OCI-M1 (cell line): Measurements from ENCODE around the gene KLK13.

Experiments used
- DNase-seq: peaks from one replicate; lab custom pipeline; 2025; lab: John Stamatoyannopoulos, UW

The KLK13 gene

DNA sequence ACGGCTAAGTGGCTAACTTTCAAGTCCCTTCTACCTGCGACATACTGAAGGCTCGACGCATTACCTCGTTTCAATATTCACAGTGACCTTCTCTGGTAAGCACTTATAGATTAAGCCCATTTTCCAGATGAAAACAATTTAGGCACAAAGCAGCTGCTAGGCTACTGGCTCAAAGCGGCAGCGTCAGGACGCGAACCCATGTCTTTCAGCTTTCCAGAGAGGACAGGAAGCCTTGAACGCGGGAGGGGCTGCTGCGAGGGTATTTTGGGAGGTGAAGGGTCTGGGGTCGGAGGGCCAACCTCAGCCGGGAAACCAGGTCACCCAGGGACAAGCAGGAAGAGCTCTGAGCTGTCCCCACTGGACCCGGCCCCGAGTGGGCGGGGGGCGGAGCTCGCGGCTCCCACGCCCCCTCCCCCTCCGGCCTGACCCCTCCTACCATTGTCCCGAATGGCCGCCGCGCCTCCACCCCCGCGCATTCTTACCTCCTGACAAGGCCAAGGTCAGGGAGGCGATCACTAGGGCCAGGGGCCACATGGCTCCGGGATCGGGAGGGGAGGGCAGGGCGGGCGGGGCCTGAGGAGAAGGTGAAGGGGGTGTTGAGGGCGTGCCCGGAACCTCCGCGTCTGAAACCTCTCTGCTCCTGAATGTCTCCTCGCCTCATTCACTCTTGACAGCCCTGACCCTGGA lies at the start of gene KLK13:
Gene KLK13 (minus strand): TSS at position 559 of the 687 bp plus-strand sequence. CDS start 25 bp downstream, at position 534.
- no peak for DNase-seq

DNA sequence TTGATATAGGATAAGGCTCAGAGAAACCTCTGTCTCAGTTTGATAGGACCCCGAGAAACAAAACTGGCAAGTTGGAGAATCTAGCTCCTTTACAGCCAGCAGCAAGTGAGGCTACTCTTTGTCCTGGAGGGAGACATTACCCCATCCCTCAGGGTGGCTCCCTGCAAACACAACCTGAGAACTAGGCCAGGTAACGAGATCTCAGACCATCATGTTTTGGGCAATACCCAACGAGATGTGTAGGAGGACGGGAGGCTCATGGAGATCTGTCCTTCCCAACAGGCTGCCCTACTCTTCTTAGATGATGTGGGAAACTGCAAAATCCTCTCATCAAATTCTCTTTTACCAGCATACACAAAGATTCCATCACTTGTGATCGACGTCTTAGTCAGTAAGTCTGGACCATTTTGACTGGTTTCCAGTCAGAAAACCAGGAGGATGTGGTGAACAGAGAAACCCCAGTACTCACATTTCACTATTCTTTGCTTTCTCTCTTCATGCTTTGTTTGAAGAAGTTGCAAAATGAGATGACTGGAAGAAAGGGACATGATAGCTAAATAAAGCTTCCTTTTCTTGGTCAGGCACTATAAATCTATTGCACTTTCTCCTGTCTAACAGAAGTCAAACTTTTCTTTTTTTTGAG lies 49.3 kb upstream of the KLK13 start:
- DNase-seq: no peak

DNA sequence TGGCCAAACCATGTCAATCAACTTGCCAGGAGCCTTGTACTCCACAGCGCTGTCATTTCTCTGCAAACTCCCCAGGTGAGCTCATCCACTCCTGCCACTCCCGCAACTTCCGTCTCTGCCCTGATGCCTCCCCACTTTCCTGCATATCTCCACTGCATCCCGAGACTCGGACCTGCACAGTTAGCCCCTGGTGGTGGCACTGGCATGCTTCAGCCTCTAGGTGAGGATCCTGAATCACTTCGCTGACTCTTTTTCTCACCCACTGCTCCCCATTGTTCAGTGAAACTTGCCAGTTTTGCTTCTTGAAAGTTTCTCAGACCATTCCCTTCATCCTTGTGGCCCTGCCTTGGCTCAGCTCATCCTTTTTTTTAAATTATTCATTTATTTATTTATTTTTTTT lies 46.7 kb upstream of the KLK13 start:
- DNase-seq: no peak

- DNase-seq: no peak
Measured at GRCh38 chr19:51110666-51110971, 45.7 kb upstream of the KLK13 start.

- DNase-seq: no peak
Measured at GRCh38 chr19:51108805-51109146, 43.9 kb upstream of the KLK13 start.

GRCh38 chr19:51108066-51108804 lies 43.3 kb upstream of the KLK13 start, which contains the start of gene CTU1:
TSS of gene CTU1 (minus strand) at chr19:51108409. CDS start at chr19:51104569, 3,840 bp downstream.
- DNase-seq: peak; percentile 100

DNA sequence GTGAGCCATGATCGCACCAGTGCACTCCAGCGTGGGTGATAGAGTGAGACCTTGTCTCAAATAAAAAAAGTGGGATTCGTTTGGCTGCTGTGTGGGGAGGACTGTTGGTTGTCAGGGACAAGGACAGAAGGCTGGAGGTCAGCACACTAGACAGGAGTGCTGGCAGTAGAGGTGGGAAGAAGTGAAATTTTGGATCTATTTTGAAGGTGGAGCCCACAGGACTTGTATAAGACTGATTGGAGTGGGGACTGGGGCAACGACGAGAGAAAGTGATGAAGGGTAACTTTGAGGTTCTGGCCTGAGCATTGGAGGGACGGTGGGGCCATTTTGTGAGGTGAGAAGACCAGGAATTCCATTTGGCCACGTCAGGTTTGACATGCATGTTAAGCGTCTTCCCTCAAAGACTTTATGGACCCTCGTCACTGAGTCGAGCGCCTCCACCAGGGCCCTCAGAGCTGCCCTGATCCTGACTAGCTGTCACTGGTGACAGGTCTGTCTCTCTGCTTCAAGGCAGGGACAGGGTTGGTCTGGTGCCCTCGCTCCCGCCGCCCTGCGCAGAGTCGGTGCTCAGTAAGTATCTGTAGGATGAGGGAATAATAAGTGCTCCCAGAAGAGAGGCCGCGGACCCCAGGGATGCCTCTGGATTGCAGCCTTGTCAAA lies 42.6 kb upstream of the KLK13 start:
- DNase-seq: peak; percentile 81

DNA sequence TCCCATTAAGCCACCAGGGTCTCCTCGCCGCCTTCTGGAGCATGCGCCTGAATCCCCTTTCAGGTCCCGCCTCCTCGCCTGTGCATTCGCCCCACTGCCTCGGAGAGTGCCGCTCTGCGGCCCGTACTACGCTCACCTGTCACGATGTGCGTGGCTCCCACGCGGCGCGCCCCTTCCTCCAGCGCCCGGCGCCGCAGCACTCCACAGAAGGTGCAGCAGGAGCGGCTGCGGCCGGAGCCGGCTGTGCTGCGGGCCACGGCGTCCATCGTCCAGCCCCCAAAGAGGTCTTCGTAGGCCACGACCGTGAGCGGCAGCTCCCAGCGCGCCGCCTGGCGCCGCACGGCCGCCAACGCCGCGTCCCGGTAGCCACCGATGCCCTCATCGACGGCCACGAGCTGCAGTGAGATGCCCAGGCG lies 39.0 kb upstream of the KLK13 start:
- no peak for DNase-seq

GRCh38 chr19:51102991-51103390 lies 38.1 kb upstream of the KLK13 start:
- DNase-seq: no peak

DNA sequence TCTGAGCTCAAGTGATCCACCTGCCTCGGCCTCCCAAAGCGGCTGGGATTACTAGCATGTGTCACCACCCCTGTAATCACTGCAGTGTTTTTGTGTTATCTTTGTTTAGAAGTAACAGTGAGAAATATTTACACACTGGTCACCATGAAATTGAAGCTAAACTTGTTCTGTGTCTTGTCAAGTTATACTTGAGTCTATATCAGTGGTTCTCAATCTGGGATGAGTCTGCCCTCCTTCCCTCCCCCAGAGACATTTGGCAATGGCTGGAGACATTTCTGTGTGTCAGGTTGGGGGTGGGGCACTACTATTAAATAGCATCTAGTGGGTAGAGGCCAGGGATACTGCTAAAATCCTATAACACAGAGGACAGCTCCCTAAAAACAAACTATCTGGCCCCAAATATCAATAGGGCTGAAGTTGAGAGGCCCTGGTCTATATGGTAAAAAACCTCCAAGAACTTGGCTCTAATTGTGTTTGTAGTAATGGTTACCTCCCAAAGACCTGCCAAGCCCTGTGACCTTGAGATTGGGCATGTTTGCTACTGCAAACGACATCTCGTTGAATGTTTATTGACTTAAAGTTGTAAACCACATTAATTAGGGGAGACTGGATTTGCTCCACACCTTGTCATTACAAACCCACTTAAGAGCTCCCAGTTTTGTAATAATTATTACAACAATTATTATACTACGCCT lies 36.4 kb upstream of the KLK13 start:
- no peak for DNase-seq

DNA sequence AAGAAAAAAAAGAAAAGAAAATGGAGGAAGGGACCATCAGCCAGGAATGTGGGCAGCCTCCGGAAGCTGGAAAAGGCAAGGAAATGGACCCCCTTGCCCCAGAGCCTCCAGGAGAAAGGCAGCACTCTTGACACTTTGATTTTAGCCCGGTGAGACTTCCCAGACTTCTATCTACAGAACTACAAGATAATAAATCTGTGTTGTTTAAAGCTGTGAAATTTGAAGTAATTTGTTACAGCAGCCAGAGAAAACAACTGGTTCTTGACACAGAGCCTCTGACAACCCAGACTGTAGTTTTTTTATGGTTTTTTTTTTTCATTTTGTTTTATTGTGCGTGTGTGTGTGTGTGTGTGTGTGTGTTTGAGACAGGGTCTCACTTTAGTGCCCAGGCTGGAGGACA lies 35.7 kb upstream of the KLK13 start:
- DNase-seq: no peak

GRCh38 chr19:51099047-51099382 lies 34.1 kb upstream of the KLK13 start:
- DNase-seq: no peak

GRCh38 chr19:51098365-51099046 lies 33.6 kb upstream of the KLK13 start:
- DNase-seq: no peak

DNA sequence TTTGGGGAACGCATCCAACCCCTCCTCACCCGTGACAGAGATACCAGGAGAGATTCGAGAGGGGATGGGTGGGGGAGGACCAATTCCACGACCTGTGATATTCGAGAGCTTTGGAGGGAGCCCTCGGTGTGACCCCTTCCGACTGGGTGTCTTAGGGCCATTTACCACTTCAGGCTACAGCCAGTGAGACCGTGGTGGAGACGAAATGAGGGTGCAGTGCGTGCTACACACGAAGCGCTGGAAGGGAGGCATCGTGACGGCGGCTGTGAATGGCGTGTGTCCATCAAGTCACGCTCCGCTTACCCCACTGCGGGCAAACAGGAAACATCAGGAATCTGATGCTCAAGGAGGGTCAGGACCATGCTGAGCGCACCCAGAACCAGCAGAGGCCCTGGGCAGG lies 32.9 kb upstream of the KLK13 start:
- DNase-seq: no peak

DNA sequence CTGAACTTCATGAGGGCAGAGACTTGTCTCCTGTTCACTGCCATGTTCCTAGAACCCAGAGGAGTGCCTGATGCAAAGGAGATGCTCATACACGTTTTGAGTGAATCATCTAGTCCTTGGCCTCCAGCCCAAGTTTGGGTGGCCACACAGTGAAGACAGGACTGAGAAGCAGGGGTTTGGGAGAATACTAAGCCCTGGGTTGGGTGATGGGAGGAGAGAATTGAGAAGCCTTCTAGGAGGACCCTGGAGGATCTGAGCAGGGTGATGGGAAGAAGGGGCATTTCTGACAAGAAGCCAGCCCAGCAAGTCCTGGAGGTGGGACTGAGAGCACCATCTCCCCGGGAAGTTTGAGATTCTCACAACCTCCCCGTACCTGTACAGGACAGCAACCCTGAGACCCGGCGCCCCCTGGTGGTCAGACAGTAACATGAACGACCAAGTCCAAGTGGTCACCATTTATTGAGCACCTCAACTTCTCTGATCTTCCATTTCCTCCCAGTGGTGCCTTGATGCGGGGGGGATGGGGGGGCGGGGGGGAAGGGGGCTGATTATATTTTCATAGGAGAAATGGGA lies 32.4 kb upstream of the KLK13 start:
- DNase-seq: peak; percentile 57

DNA sequence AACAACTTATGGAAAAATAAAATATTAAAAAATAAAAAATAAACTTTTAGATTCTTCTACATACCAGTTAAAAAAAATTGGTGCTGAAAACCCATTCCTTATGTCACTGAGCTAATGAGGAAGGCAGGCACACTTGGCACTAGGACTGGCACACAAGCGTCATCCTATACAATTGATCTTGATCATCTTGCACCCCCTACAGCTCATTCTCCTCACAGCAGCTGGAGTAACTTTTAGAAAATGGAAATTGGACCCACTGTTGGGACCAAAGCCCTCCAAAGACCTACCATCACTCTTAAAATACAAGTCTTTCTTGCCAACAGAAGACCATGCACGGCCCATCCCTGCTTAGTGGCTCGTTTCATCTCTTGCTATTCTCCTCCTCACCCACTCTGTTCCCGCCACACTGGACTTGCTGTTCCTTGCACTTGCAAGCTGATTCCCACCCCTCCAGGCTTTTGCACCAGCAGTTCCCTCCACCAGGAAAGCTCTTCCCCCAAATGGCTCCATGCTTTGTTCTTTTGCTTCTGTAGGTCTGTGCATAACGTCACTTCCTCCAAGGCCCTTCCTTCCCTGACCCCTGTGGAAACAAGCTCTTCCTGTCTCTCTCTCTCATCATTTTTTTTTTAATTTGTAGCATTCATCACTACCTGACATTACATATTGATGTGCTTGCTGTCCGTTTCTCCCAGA lies 31.7 kb upstream of the KLK13 start:
- DNase-seq: peak; percentile 28

DNA sequence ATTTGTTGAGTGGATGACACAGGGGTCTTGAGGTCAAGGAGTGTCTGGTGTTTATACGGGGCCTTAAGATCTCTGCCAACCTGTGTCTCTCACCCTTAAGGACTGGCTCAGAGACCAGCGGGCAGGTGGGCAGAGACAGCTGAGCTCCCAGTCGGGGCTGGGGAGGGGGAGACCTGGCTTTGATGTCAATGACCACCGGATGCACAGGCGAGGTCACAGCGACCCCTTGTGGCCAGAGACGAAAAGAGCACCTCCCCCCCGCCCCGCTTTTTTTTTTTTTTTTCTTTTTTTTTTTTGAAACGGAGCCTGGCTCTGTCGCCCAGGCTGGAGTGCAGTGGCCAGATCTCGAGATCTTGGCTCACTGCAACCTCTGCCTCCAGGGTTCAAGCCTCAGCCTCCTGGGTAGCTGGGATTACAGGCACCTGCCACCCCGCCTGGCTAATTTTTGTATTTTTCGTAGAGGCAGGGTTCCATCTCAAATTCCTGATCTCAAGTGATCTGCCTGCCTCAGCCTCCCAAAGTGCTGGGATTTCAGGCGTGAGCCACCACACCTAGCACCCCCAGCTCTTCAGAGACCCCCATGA lies 29.9 kb upstream of the KLK13 start:
- peak; percentile 52 for DNase-seq

DNA sequence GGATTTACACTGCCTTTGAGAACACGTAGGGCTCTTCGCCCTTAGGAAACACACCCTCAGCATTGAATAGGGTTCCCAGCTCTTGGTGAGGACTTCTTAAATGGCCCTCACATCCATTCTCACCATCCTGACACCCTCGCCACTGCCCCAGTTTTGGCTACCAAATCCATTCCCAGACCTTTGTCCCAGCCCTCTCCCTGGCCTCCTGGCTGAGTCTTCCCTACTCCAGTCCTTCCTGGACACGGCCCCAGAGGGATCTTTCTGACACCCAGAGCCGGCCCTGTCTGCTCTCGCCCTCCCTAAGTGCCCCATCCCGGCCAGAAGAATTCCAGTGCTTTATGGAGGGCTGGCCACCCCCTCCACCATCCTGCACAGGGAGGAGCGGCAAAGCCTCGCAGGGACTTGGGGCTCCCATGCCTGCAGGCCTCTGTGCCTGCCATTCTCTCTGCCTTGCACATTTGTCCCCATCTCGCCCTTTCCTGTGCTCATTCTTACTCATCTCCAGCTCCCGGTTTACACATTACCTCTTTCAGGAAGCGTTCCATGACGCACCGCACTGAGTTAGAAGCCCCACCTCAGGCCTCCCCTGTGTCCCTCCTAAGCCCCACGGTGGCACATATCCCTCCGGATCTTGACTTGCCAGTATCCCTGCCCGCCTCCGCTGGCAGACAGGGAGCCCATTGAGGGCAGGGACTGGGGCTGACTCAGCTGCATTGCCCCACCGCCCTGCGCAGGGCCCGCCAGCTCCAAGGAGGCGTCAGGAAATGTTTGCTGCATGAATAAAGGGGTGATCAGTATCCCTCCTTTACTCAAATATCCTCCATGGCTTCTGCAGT lies 28.8 kb upstream of the KLK13 start:
- no peak for DNase-seq

DNA sequence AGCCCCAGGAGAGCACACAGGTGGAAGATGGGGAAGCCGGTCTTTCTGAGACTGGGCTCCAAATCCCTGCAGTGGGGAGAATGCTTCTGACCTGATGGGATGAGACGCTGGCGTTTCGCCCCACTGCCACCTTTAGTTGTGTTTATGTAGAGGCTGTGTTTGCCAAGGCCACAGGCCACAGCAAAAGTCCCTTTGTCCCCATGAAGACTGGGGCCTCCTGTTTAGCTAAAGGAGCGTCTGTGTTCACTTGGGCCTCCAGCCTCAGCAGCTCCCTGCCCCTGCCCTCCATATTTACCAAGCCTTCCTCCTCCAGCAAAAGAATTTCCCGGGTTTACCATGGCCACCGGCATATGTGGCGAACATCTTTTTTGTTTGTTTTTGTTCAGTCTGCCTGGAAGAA lies 28.2 kb upstream of the KLK13 start:
- DNase-seq: no peak
